AG04449 (cell line): ENCODE measurements around the gene DROSHA.

ENCODE experiments used
- CTCF ChIA-PET: fragments of 350-600 bp; formaldehyde crosslinking; extraction: SDS; loops from one replicate; lab custom pipeline; 2021; ENCODE audit warnings: antibody characterized with exemption; lab: Yijun Ruan, JAX
- POLR2A ChIA-PET: fragments of 400-600, 350-600 bp; formaldehyde crosslinking; extraction: SDS; loops from one replicate; lab custom pipeline; 2020; ENCODE audit warnings: antibody characterized with exemption, inconsistent platforms; lab: Yijun Ruan, JAX
- DNase-seq: peaks from one replicate; pipeline ENCODE4 v3.0.0-alpha.2; 2010; ENCODE audit warnings: low read depth, low spot score
- H3K4me3 ChIP-seq: 2 replicates; pipeline ENCODE4 v1.5.1; 2011; ENCODE audit warnings: low read depth, mild to moderate bottlenecking, control low read depth, low read length
- CTCF ChIP-seq: IDR thresholded peaks from one replicate; pipeline ENCODE4 v1.5.1; 2011; ENCODE audit warnings: mild to moderate bottlenecking, moderate library complexity, low read length, control low read depth, inconsistent platforms; ENCODE audit not compliant: insufficient read depth; ENCODE audit errors: missing control alignments

The DROSHA gene

GRCh38 chr5:31415960-31416359 is 115.9 kb downstream of the DROSHA start:
- POLR2A ChIA-PET: no interaction called here

GRCh38 chr5:31415009-31415923 is 116.6 kb downstream of the DROSHA start:
- no peak for DNase-seq
- ChIA-PET CTCF (interaction anchor here (1.1 to 1.6 kb wide), 6 partner anchors 8 to 230 kb away, joined by 3 to 5 read pairs (median 4); no protein-coding TSS in a partner anchor), POLR2A (no interaction called here)
- no peak for TF ChIP-seq CTCF
- no peak overlapping the region for H3K4me3 ChIP-seq

More at GRCh38 chr5:31415960-31416359, 115.9 kb downstream of the DROSHA start:
- no peak overlapping the region for H3K4me3 ChIP-seq
- TF ChIP-seq CTCF: no peak
- no peak for DNase-seq
- CTCF ChIA-PET: interaction anchor here (1.1 kb wide), 2 partner anchors 8 to 230 kb away, joined by 3 to 5 read pairs; no protein-coding TSS in a partner anchor

- ChIA-PET CTCF (interaction anchor here (0.9 to 1.5 kb wide), 4 partner anchors 11 to 181 kb away, joined by 3 to 6 read pairs (median 4); no protein-coding TSS in a partner anchor), POLR2A (no interaction called here)
- TF ChIP-seq CTCF: no peak
- DNase-seq: no peak
- no peak overlapping the region for H3K4me3 ChIP-seq
Observed at GRCh38 chr5:31413030-31413812, 118.7 kb downstream of the DROSHA start.

GRCh38 chr5:31412324-31412723 is 119.6 kb downstream of the DROSHA start:
- H3K4me3 ChIP-seq: no peak overlapping the region
- ChIA-PET POLR2A (no interaction called here), CTCF (interaction anchor here (0.9 to 1.1 kb wide), 2 partner anchors 12 to 180 kb away, joined by 5 to 6 read pairs; no protein-coding TSS in a partner anchor)
- no peak for TF ChIP-seq CTCF
- DNase-seq: no peak

GRCh38 chr5:31410089-31410488 is 121.8 kb downstream of the DROSHA start:
- no peak for TF ChIP-seq CTCF
- H3K4me3 ChIP-seq: no peak overlapping the region
- ChIA-PET POLR2A (no interaction called here), CTCF (interaction anchor here (1.4 kb wide), 1 partner anchor 9 kb away, joined by 4 read pairs; no protein-coding TSS in a partner anchor)
- DNase-seq: no peak
